Anterior cingulate cortex (tissue), 58 donors: Measurements from ENCODE around the gene GCLC.
A peak's percentile ranks its signal among the peaks of the same experiment; 100 is the strongest.
"Not testable (repeated sequence)": the region's sequence is repeated elsewhere in the genome, so short reads cannot be mapped to it uniquely, and the experiment has no call there.

ENCODE experiments used
- DNase-seq, 58 donors: peaks; one replicate each; lab custom pipeline; 2025; lab: John Stamatoyannopoulos, UW

GCLC gene

GRCh38 chr6:53564401-53565065, 19.6 kb upstream of the GCLC start:
- DNase-seq = no peak

GRCh38 chr6:53556986-53557715, 12.2 kb upstream of the GCLC start:
- no peak for DNase-seq

- not testable (repeated sequence) for DNase-seq
These were observed 8.7 kb upstream of the GCLC start for GRCh38 chr6:53553600-53553999.

- DNase-seq = not testable (repeated sequence)
These were observed 6.8 kb upstream of the GCLC start for GRCh38 chr6:53551681-53552080.

GRCh38 chr6:53547811-53548496, 3.1 kb upstream of the GCLC start:
- peak; percentile 80 to 99 (median 97) for DNase-seq

- DNase-seq = peak in 3 of 58 donors; percentile 19 to 27 (median 25)
These were observed 2.4 kb upstream of the GCLC start for GRCh38 chr6:53547166-53547810.

- DNase-seq = no peak
These were observed 1.4 kb upstream of the GCLC start for GRCh38 chr6:53546281-53546680.

- peak in 7 of 58 donors; percentile 26 to 59 (median 48) for DNase-seq
These were observed 758 bp downstream of the GCLC start for GRCh38 chr6:53544217-53544469.

- no peak for DNase-seq
These were observed 1.3 kb downstream of the GCLC start for GRCh38 chr6:53543359-53544216.

- DNase-seq = no peak
These were observed 3.0 kb downstream of the GCLC start for GRCh38 chr6:53541900-53542299.

- DNase-seq = no peak
These were observed 4.7 kb downstream of the GCLC start for GRCh38 chr6:53540129-53540692.

GRCh38 chr6:53539561-53539960, 5.3 kb downstream of the GCLC start:
- no peak for DNase-seq

- DNase-seq = no peak
These were observed 8.3 kb downstream of the GCLC start for GRCh38 chr6:53536561-53536960.

GRCh38 chr6:53532942-53533341, 12.0 kb downstream of the GCLC start:
- no peak for DNase-seq

- no peak for DNase-seq
These were observed 12.7 kb downstream of the GCLC start for GRCh38 chr6:53532061-53532797.

- DNase-seq = no peak
These were observed 14.0 kb downstream of the GCLC start for GRCh38 chr6:53530780-53531386.

- no peak for DNase-seq
These were observed 14.6 kb downstream of the GCLC start for GRCh38 chr6:53530346-53530745.

GRCh38 chr6:53529324-53530036, 15.4 kb downstream of the GCLC start:
- DNase-seq = peak in 1 of 58 donors; percentile 2
